Measurements from ENCODE around the gene ZDHHC17. TPM values are rescaled to one million over a fixed set of nuclear protein-coding genes. Genes with fewer than 3 reads are reported as not detected.

Gene ZDHHC17
- polyA plus RNA-seq, 1 of the 3 experiments (the other 2 are of a cell fraction), result 28.6 TPM

- no peak overlapping the region for H3K4me2 ChIP-seq
- H2AFZ ChIP-seq (ENCODE audit: low read depth), result peak overlapping the region; percentile 22; the same call in 1 of the 2 replicates
- no peak overlapping the region for H3K27ac ChIP-seq (ENCODE audit: low read depth in 2 of 2, low read length in 1 of 2)
- H4K20me1 ChIP-seq (ENCODE audit: insufficient read depth), result no peaks in the 10 kb centered on the region
- ChIA-PET POLR2A (no interaction called here), CTCF (no interaction called here)
- WGBS (ENCODE audit: low lambda C conversion rate), result 93% methylated on average over 4 of the region's 4 CpGs
- peaks cover 0 to 2% of the 10 kb centered on the region in 2 experiments; a peak in 2 of 4 replicates for H3K4me1 ChIP-seq (ENCODE audit: control insufficient read depth in 1 of 2, insufficient read depth in 2 of 2, low read depth in 1 of 2, low read length in 1 of 2)
- no peaks in the 10 kb centered on the region for H3K27me3 ChIP-seq (ENCODE audit: insufficient read depth)
- H3F3A ChIP-seq (replicated peaks; ENCODE audit: insufficient read depth), result no peaks in the 10 kb centered on the region
- no peak for DNase-seq
- no peak overlapping the region for H3K9ac ChIP-seq
- H3K36me3 ChIP-seq (replicated peaks in 1 of 2; ENCODE audit: control insufficient read depth in 1 of 2, insufficient read depth in 2 of 2, low read length in 1 of 2), result no peaks in the 10 kb centered on the region
- H3K9me3 ChIP-seq, result no peaks in the 10 kb centered on the region
- TF ChIP-seq JUND (IDR thresholded peaks at IDR 0.05) (no peak), NRF1 (IDR thresholded peaks at IDR 0.05; ENCODE audit: low read depth, low read length) (no peak), TAF1 (IDR thresholded peaks at IDR 0.05; ENCODE audit: borderline replicate concordance, low read depth, low read length) (no peak), ELF1 (IDR thresholded peaks at IDR 0.05) (no peak), GATA2 (CRISPR knock-in tag; IDR thresholded peaks at IDR 0.05) (no peak), MAX (IDR thresholded peaks at IDR 0.05; ENCODE audit: low read depth) (no peak), SIN3A (IDR thresholded peaks at IDR 0.05; ENCODE audit: borderline replicate concordance, low read depth, low read length) (no peak), EZH2phosphoT487 (IDR thresholded peaks at IDR 0.05; ENCODE audit: borderline replicate concordance, low read depth) (no peak), MEF2A (IDR thresholded peaks at IDR 0.05; ENCODE audit: borderline replicate concordance, low read depth) (no peak), TEAD4 (IDR thresholded peaks at IDR 0.05; ENCODE audit: borderline replicate concordance, insufficient read depth) (no peak), USF2 (IDR thresholded peaks at IDR 0.05; ENCODE audit: borderline replicate concordance, low read depth, low read length) (no peak), IRF3 (IDR thresholded peaks at IDR 0.05; ENCODE audit: low read depth, low read length) (no peak), YY1 (IDR thresholded peaks at IDR 0.05; ENCODE audit: low read depth) (no peak), ZBTB33 (IDR thresholded peaks at IDR 0.05; ENCODE audit: borderline replicate concordance, low read depth) (no peak), GABPA (IDR thresholded peaks at IDR 0.05; ENCODE audit: low read depth) (no peak)
- H3K9me2 ChIP-seq, result no peaks in the 10 kb centered on the region
- no peak overlapping the region for H3K4me3 ChIP-seq (ENCODE audit: low read depth in 2 of 2, low read length in 1 of 2)
- no peaks in the 10 kb centered on the region for H3K79me2 ChIP-seq (ENCODE audit: insufficient read depth)
Measured at GRCh38 chr12:76901628-76902380, 137.9 kb downstream of the ZDHHC17 start.

Other genes starting within 250 kb of the ZDHHC17 start
- gene OSBPL8, start 204.3 kb upstream of the ZDHHC17 start, polyA plus RNA-seq (2012; rRNA removed), result 9.5 and 10.6 TPM in 2 replicates
- 87.6 and 98.2 TPM in 2 replicates for gene CSRP2, start 114.9 kb downstream of the ZDHHC17 start, polyA plus RNA-seq (2012; rRNA removed)

Data from SK-N-SH (cell line).